ENCODE results near the gene TMEM169. TPM values are rescaled to one million over a fixed set of nuclear protein-coding genes. Genes with fewer than 3 reads are reported as not detected.

The TMEM169 gene
- polyA plus RNA-seq, 1 donor from 2014 or later, result 29.6 TPM

GRCh38 chr2:216119986-216120385 lies 38.3 kb downstream of the TMEM169 start:
- no peaks in the 10 kb centered on the region for H3K9me3 ChIP-seq (ENCODE audit: low read length)
- H3K79me2 ChIP-seq (replicated peaks; ENCODE audit: insufficient read depth, low read length), result peaks cover 46% of the 10 kb centered on the region
- no peak overlapping the region for H3K27ac ChIP-seq (ENCODE audit: low read length)
- H4K20me1 ChIP-seq (ENCODE audit: insufficient read depth), result no peaks in the 10 kb centered on the region
- no peak overlapping the region for H3K4me2 ChIP-seq (ENCODE audit: low read length)
- H3F3A ChIP-seq (ENCODE audit: insufficient read depth, low read length, poor library complexity, severe bottlenecking), result no peaks in the 10 kb centered on the region
- H3K4me3 ChIP-seq (ENCODE audit: low read length), result no peak overlapping the region
- H2AFZ ChIP-seq (ENCODE audit: low read depth, low read length), result no peak overlapping the region
- H3K9ac ChIP-seq (ENCODE audit: low read length), result no peak overlapping the region
- no peaks in the 10 kb centered on the region for H3K27me3 ChIP-seq (ENCODE audit: insufficient read depth, low read depth, low read length)
- H3K36me3 ChIP-seq (ENCODE audit: insufficient read depth, low read length), result peaks cover 21% of the 10 kb centered on the region
- H3K9me2 ChIP-seq (ENCODE audit: insufficient read depth, low read length), result no peaks in the 10 kb centered on the region
- TF ChIP-seq RAD21 (conservative IDR thresholded peaks at IDR 0.05) (no peak), POLR2AphosphoS5 (IDR thresholded peaks at IDR 0.05) (no peak)

GRCh38 chr2:216121255-216121654 lies 39.5 kb downstream of the TMEM169 start:
- no peak overlapping the region for H3K4me2 ChIP-seq (ENCODE audit: low read length)
- H3K9ac ChIP-seq (ENCODE audit: low read length), result no peak overlapping the region
- no peaks in the 10 kb centered on the region for H3K9me3 ChIP-seq (ENCODE audit: low read length)
- peaks cover 25% of the 10 kb centered on the region for H3K36me3 ChIP-seq (ENCODE audit: insufficient read depth, low read length)
- no peaks in the 10 kb centered on the region for H3K27me3 ChIP-seq (ENCODE audit: insufficient read depth, low read depth, low read length)
- no peaks in the 10 kb centered on the region for H4K20me1 ChIP-seq (ENCODE audit: insufficient read depth)
- H3F3A ChIP-seq (ENCODE audit: insufficient read depth, low read length, poor library complexity, severe bottlenecking), result no peaks in the 10 kb centered on the region
- no peak overlapping the region for H2AFZ ChIP-seq (ENCODE audit: low read depth, low read length)
- no peak overlapping the region for H3K27ac ChIP-seq (ENCODE audit: low read length)
- no peak for TF ChIP-seq RAD21 (conservative IDR thresholded peaks at IDR 0.05)
- no peak for TF ChIP-seq SMC3 (conservative IDR thresholded peaks at IDR 0.05; ENCODE audit: poor library complexity)
- no peak for TF ChIP-seq CTCF (IDR thresholded peaks at IDR 0.05; ENCODE audit: poor library complexity, severe bottlenecking)
- TF ChIP-seq MXI1 (conservative IDR thresholded peaks at IDR 0.05; ENCODE audit: poor library complexity, severe bottlenecking), result no peak
- TF ChIP-seq REST (IDR thresholded peaks at IDR 0.05; ENCODE audit: borderline replicate concordance), result no peak
- no peak for TF ChIP-seq TAF1 (IDR thresholded peaks at IDR 0.05; ENCODE audit: low read depth)
- no peak for TF ChIP-seq EZH2 (IDR thresholded peaks at IDR 0.05; ENCODE audit: borderline replicate concordance, insufficient read depth, low read length, poor library complexity, severe bottlenecking)
- H3K9me2 ChIP-seq (ENCODE audit: insufficient read depth, low read length), result no peaks in the 10 kb centered on the region
- H3K4me3 ChIP-seq (ENCODE audit: low read length), result no peak overlapping the region
- H3K79me2 ChIP-seq (replicated peaks; ENCODE audit: insufficient read depth, low read length), result peaks cover 33% of the 10 kb centered on the region

GRCh38 chr2:216126943-216127342 lies 45.2 kb downstream of the TMEM169 start:
- Histone ChIP-seq H3K79me2 (replicated peaks; ENCODE audit: insufficient read depth, low read length) (peaks cover 26% of the 10 kb centered on the region), H3K9me3 (ENCODE audit: low read length) (no peaks in the 10 kb centered on the region), H3F3A (ENCODE audit: insufficient read depth, low read length, poor library complexity, severe bottlenecking) (no peaks in the 10 kb centered on the region), H3K4me2 (ENCODE audit: low read length) (no peak overlapping the region), H3K4me3 (ENCODE audit: low read length) (no peak overlapping the region), H3K27ac (ENCODE audit: low read length) (no peak overlapping the region), H3K27me3 (ENCODE audit: insufficient read depth, low read depth, low read length) (no peaks in the 10 kb centered on the region), H3K9ac (ENCODE audit: low read length) (no peak overlapping the region), H4K20me1 (ENCODE audit: insufficient read depth) (no peaks in the 10 kb centered on the region), H3K9me2 (ENCODE audit: insufficient read depth, low read length) (no peaks in the 10 kb centered on the region), H3K36me3 (ENCODE audit: insufficient read depth, low read length) (peaks cover 15% of the 10 kb centered on the region), H2AFZ (ENCODE audit: low read depth, low read length) (no peak overlapping the region)
- TF ChIP-seq EZH2 (IDR thresholded peaks at IDR 0.05; ENCODE audit: borderline replicate concordance, insufficient read depth, low read length, poor library complexity, severe bottlenecking) (no peak), REST (IDR thresholded peaks at IDR 0.05; ENCODE audit: borderline replicate concordance) (no peak), TAF1 (IDR thresholded peaks at IDR 0.05; ENCODE audit: low read depth) (no peak), RAD21 (conservative IDR thresholded peaks at IDR 0.05) (no peak)

Measured in neural cell (in vitro differentiated cells).